Measurements from ENCODE around the gene KCNK6.

The KCNK6 gene

DNA sequence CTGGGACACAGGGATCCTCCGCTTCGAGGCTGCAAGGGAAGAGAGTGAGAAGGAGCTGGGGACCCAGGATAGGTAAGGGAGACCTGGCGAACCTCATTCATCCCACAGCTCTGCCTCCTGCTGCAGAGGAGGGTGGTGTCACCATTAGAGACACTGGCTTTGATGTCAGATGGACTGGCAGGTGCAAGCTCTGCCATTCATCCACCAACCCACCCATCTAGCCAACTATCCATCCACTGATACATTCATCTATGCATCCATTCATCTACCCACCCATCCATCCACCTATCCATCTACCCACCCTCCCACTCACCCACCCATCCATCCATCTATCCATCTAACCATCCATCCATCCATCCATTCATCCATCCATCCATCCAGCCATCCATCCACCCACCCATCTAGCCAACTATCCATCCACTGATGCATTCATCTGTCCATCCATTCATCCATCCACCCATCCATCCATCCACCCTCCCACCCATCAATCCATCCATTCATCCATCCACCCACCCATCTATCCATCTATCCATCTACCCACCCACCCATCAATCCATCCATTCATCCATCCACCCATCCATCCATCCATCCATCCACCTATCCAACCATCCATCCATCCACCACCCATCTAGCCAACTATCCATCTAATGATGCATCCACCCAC is 9.9 kb upstream of the KCNK6 start:
- POLR2A ChIA-PET (ENCODE audit: low non-redundant PET): interaction anchor here (0.6 kb wide), 1 partner anchor 44 kb away, joined by 3 read pairs; no protein-coding TSS in a partner anchor
- CTCF ChIA-PET: interaction anchor here (0.9 kb wide), 1 partner anchor 25 kb away, joined by 9 read pairs; no protein-coding TSS in a partner anchor
- DNase-seq (ENCODE audit: low spot score): no peak

DNA sequence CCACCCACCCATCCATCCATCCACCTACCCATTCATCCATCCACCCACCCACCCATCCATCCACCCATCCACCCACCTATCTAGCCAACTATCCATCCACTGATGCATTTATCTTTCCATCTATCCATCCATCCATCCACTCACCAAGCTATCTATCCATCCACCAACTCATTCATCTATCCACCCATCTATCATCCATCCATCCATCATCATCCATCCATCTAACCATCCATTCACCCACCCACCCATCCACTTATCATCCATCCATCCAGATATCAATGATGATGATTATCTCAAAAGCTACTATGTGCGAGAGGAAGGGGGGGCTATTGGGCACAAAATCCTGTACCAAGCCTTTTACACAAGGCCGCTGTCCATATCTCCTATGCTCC is 9.4 kb upstream of the KCNK6 start:
- TF ChIP-seq, protein P1, sequence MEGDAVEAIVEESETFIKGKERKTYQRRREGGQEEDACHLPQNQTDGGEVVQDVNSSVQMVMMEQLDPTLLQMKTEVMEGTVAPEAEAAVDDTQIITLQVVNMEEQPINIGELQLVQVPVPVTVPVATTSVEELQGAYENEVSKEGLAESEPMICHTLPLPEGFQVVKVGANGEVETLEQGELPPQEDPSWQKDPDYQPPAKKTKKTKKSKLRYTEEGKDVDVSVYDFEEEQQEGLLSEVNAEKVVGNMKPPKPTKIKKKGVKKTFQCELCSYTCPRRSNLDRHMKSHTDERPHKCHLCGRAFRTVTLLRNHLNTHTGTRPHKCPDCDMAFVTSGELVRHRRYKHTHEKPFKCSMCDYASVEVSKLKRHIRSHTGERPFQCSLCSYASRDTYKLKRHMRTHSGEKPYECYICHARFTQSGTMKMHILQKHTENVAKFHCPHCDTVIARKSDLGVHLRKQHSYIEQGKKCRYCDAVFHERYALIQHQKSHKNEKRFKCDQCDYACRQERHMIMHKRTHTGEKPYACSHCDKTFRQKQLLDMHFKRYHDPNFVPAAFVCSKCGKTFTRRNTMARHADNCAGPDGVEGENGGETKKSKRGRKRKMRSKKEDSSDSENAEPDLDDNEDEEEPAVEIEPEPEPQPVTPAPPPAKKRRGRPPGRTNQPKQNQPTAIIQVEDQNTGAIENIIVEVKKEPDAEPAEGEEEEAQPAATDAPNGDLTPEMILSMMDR (conservative IDR thresholded peaks at IDR 0.05; ENCODE audit: low read depth): no peak
- CTCF ChIA-PET: no interaction called here
- POLR2A ChIA-PET (ENCODE audit: low non-redundant PET): no interaction called here
- H3K27ac ChIP-seq: 0 out of 2 replicates have a peak overlapping the region, but pooled peaks have one; percentile 91
- DNase-seq (ENCODE audit: low spot score): no peak

More for the DNA sequence above, 9.9 kb upstream of the KCNK6 start:
- H3K27ac ChIP-seq: peak overlapping the region; percentile 99
- TF ChIP-seq, protein P1 (conservative IDR thresholded peaks at IDR 0.05; ENCODE audit: low read depth): no peak

DNA sequence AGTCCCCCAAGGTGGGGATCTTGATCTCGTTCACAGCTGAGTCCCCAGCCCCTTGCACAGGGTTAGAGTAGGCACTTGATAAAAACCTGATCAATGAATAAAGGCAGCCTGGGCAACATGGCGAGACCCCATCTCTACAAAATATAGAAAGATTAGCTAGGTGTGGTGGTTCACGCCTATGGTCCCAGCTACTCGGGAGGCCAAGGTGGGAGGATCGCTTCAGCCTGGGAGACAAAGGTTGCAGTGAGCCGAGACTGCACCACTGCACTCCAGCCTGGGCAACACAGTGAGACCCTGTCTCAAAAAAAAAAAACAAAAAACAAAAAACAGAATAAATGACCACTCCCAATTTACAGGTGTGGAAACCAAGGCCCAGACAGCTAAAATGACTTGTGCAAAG is 8.7 kb upstream of the KCNK6 start:
- peak overlapping the region; percentile 91; the same call in 1 of the 2 replicates for H3K27ac ChIP-seq
- DNase-seq (ENCODE audit: low spot score): no peak
- ChIA-PET POLR2A (ENCODE audit: low non-redundant PET) (no interaction called here), CTCF (no interaction called here)
- TF ChIP-seq, protein P1 (conservative IDR thresholded peaks at IDR 0.05; ENCODE audit: low read depth): no peak

DNA sequence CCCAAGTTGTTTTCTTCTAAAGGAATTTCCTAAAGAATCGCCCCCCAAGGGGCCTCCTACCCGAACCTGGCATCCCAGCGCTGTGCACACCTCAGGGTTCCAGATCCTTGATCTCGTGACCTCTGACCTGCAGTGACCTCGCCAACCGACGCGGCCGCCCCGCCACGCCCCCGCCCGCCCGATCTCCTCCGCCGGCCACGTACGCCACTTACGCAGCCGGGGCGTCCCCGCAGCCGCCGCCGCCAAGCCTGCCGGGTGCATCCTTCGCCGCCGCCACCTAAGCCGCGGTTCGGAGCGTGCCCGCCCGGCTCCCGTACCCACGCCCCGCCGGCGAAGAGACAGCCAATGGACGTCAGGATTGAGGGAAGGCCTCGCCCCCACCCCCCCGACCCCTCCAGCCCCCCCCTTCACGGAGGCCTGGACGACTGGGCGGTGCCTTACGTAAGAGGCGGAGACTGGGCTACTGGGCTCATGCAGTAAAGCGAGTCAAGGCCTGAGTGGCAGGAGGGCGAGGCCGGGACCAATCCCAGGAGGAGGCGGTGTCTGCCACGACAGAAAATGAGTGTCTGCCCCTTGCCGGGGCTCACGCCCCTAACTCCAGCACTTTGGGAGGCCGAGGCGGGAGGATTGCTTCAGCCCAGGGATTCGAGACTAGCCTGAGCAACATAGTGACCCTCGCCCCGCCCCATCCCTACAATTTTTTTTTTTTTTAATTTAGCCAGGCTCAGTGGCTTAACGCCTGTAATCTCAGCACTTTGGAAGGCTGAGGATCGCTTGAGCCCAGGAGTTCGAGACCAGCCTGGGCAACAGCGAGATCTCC is 3.8 kb upstream of the KCNK6 start, which contains the start of gene YIF1B:
Gene YIF1B (minus strand): TSS at position 291 of the 820 bp plus-strand sequence. CDS start 30 bp downstream, at position 261.
- H3K27ac ChIP-seq: peak within 1 kb of the TSS; percentile 91
- peak; percentile 98 for DNase-seq (ENCODE audit: low spot score)
- POLR2A ChIA-PET (ENCODE audit: low non-redundant PET): no interaction called here
- CTCF ChIA-PET: interaction anchor here (0.6 kb wide), 1 partner anchor 413 kb away, joined by 3 read pairs; no protein-coding TSS in a partner anchor
- TF ChIP-seq, protein P1 (conservative IDR thresholded peaks at IDR 0.05; ENCODE audit: low read depth): no peak

DNA sequence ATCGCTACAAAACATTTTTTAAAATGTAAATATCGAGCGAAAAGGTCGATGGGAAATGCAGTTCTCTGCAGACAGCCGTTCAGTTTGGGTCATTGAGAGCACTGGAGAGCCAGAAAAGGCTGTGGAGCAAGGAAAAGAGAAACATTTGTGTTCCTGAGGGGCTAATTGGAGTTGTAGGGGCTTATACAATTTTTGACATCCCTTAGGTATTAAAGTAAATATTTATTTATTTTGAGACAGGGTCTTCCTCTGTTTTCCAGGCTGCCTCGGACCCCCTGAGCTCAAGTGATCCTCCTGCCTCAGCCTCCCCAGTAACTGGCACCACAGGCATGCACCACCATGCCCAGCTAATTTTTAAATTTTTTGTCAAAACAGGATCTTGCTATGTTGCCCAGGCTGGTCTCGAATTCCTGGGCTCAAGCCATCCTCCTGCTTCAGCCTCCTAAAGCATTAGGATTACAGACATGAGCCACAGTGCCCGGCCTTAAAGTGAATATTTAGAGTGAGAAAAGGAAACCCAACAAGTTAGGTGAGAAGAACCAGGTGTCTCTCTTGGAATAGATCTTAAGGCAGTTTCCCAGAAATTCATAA is 3.1 kb upstream of the KCNK6 start:
- ChIA-PET POLR2A (ENCODE audit: low non-redundant PET) (no interaction called here), CTCF (no interaction called here)
- DNase-seq (ENCODE audit: low spot score): no peak
- peak overlapping the region; percentile 91 for H3K27ac ChIP-seq
- TF ChIP-seq, protein P1 (conservative IDR thresholded peaks at IDR 0.05; ENCODE audit: low read depth): no peak

DNA sequence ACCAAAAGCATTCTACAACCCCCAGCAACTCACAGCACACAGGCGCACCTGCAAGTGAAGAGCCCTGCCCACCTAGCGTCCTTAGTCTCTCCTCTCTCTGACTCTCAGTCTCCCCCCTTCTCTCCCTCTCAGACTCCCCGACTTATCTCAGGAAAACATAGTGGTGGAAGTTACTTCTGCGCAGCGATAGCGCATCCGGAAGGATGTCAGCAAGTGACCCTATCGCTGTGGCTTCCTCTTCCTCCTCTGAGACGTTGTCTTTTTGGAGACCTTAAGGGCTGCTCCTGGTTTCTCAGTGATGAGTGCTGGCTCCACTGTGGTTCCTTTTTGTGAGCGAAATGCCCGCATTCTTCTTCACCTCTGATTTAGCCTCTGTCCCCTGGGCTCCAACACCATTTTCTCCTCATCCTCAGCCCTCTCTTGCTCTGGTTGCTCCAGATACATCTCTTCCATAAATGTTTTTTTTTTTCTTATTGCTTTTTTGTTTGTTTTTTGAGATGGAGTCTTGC is 2.5 kb upstream of the KCNK6 start:
- H3K27ac ChIP-seq: peak overlapping the region; percentile 91
- ChIA-PET POLR2A (ENCODE audit: low non-redundant PET) (no interaction called here), CTCF (no interaction called here)
- no peak for DNase-seq (ENCODE audit: low spot score)
- TF ChIP-seq, protein P1 (conservative IDR thresholded peaks at IDR 0.05; ENCODE audit: low read depth): no peak

All from RWPE1 (cell line).